Measurements from ENCODE around the gene ZNF580. TPM values are rescaled to one million over a fixed set of nuclear protein-coding genes. Genes with fewer than 3 reads are reported as not detected.
A peak's percentile ranks its signal among the peaks of the same experiment; 100 is the strongest.

ZNF580 gene
- total and polyA plus RNA-seq, 9 donors = 14.5 to 70.6 (median 59.4) TPM

- H3K9me3 ChIP-seq = no peaks in the 10 kb centered on the region
- no peaks in the 10 kb centered on the region for H3K27me3 ChIP-seq
- TF ChIP-seq CTCF (IDR thresholded peaks at IDR 0.05) (no peak), EP300 (IDR thresholded peaks at IDR 0.05) (no peak), POLR2A (IDR thresholded peaks at IDR 0.05) (no peak)
- peak in 2 of 5 donors; percentile 36 to 51 for DNase-seq
- peak overlapping the region; percentile 93 for H3K4me3 ChIP-seq
- peaks cover 13% of the 10 kb centered on the region for H3K4me1 ChIP-seq (ENCODE audit: insufficient read depth)
- intact Hi-C loops (cut with DNase I) = no loop called here
- WGBS, 3 donors = 1% methylated on average over 25 of the region's 25 CpGs
- H3K27ac ChIP-seq = peak overlapping the region; percentile 95 to 96
- H3K36me3 ChIP-seq = no peaks in the 10 kb centered on the region
Observed at GRCh38 chr19:55641426-55642152, 787 bp downstream of the ZNF580 start.

- Histone ChIP-seq H3K4me3 (peak overlapping the region; percentile 93), H3K4me1 (ENCODE audit: insufficient read depth) (peaks cover 11% of the 10 kb centered on the region), H3K36me3 (no peaks in the 10 kb centered on the region), H3K27me3 (no peaks in the 10 kb centered on the region), H3K27ac (peak overlapping the region; percentile 95 to 96), H3K9me3 (no peaks in the 10 kb centered on the region)
- peak in 4 of 5 donors; percentile 39 to 69 (median 65) for DNase-seq
- TF ChIP-seq CTCF (IDR thresholded peaks at IDR 0.05) (no peak), POLR2A (IDR thresholded peaks at IDR 0.05) (no peak)
- 0 to 1% (median 1%) methylated on average over 43 to 65 of the region's 65 CpGs for WGBS, 3 donors
- intact Hi-C loops (cut with DNase I) = no loop called here
Observed at GRCh38 chr19:55642153-55643002, 1.6 kb downstream of the ZNF580 start.

GRCh38 chr19:55643003-55643886 is 2.4 kb downstream of the ZNF580 start, which contains the start of gene ZNF581:
TSS of gene ZNF581 (plus strand) at chr19:55643649. CDS start at chr19:55644572, 923 bp downstream.
- intact Hi-C loops (cut with DNase I) = no loop called here
- peak; percentile 63 to 84 (median 74) for DNase-seq
- peak within 1 kb of the TSS; percentile 93 for H3K4me3 ChIP-seq
- H3K4me1 ChIP-seq (ENCODE audit: insufficient read depth) = peaks cover 11% of the 10 kb centered on the region
- 1% methylated on average over 47 to 56 of the region's 56 CpGs for WGBS, 3 donors
- TF ChIP-seq CTCF (IDR thresholded peaks at IDR 0.05) (no peak), POLR2A (IDR thresholded peaks at IDR 0.05) (no peak), EP300 (IDR thresholded peaks at IDR 0.05) (no peak)
- H3K27ac ChIP-seq = peak within 1 kb of the TSS; percentile 95 to 96
- H3K27me3 ChIP-seq = no peaks in the 10 kb centered on the region
- H3K36me3 ChIP-seq = no peaks in the 10 kb centered on the region
- H3K9me3 ChIP-seq = no peaks in the 10 kb centered on the region

GRCh38 chr19:55643887-55644176 is 3.0 kb downstream of the ZNF580 start:
- no peaks in the 10 kb centered on the region for H3K27me3 ChIP-seq
- DNase-seq = peak in 1 of 5 donors; percentile 48
- TF ChIP-seq POLR2A (IDR thresholded peaks at IDR 0.05) (no peak), CTCF (IDR thresholded peaks at IDR 0.05) (no peak), EP300 (IDR thresholded peaks at IDR 0.05) (no peak)
- no peaks in the 10 kb centered on the region for H3K36me3 ChIP-seq
- peak overlapping the region; percentile 93 for H3K4me3 ChIP-seq
- H3K27ac ChIP-seq = peak overlapping the region; percentile 74 to 95
- 0 to 1% (median 1%) methylated on average over 15 of the region's 15 CpGs for WGBS, 3 donors
- peaks cover 13% of the 10 kb centered on the region for H3K4me1 ChIP-seq (ENCODE audit: insufficient read depth)
- intact Hi-C loops (cut with DNase I) = no loop called here
- no peaks in the 10 kb centered on the region for H3K9me3 ChIP-seq

Measured in ovary (tissue), 9 donors.